ENCODE data around the gene MFSD2A. TPM values are rescaled to one million over a fixed set of nuclear protein-coding genes. Genes with fewer than 3 reads are reported as not detected.

The MFSD2A gene
- total RNA-seq, 4 donors from 2014 or later: 20.4 to 49.1 (median 30.8) TPM

GRCh38 chr1:40017951-40018575 lies 63.1 kb downstream of the MFSD2A start:
- Histone ChIP-seq H3K9me3 (peaks cover 0 to 3% (median 0%) of the 10 kb centered on the region in 3 donors), H3K27me3 (peaks cover 0 to 4% (median 0%) of the 10 kb centered on the region in 4 donors), H3K36me3 (no peaks in the 10 kb centered on the region), H3K4me1 (no peaks in the 10 kb centered on the region), H3K27ac (no peak overlapping the region), H3K4me3 (no peak overlapping the region)
- intact Hi-C loops (cut with DNase I): no loop called here
- DNase-seq: no peak
- TF ChIP-seq POLR2A (IDR thresholded peaks at IDR 0.05) (no peak), CTCF (IDR thresholded peaks at IDR 0.05) (no peak)
- WGBS, 2 donors: 65 to 74% methylated on average over 5 of the region's 5 CpGs

Small RNA genes within 50 kb of the gene (small RNA-seq; reads per million reads assigned to genes)
- gene RF00019: 0 reads per million in 4 donors

Other genes with a start within 250 kb of the MFSD2A start
- 10 to 100 TPM; 13.7 to 37.1 (median 28.6) TPM for gene PPIE, start 216.3 kb upstream of the MFSD2A start, total RNA-seq
- under 1 TPM in 2 of 4 donors, not detected in 2; 0.19 to 0.48 TPM for gene OXCT2, start 183.8 kb upstream of the MFSD2A start, total RNA-seq
- gene BMP8B, start 166.3 kb upstream of the MFSD2A start, total RNA-seq: under 1 TPM; 0.18 to 0.83 (median 0.55) TPM
- gene TRIT1, start 71.6 kb upstream of the MFSD2A start, total RNA-seq: 10 to 100 TPM; 13.2 to 20.8 (median 16.8) TPM
- gene MYCL, start 53.2 kb upstream of the MFSD2A start, total RNA-seq: 10 to 100 TPM; 15.4 to 27.6 (median 24.8) TPM
- 100 to 1,000 TPM; 157 to 282 (median 227) TPM for gene CAP1, start 85.6 kb downstream of the MFSD2A start, total RNA-seq
- 10 to 100 TPM; 27.2 to 43.9 (median 37.6) TPM for gene PPT1, start 142.1 kb downstream of the MFSD2A start, total RNA-seq
- gene RLF, start 206.2 kb downstream of the MFSD2A start, total RNA-seq: 10 to 100 TPM in 3 of 4 donors, 1 to 10 TPM in 1; 7.9 to 21.0 (median 12.4) TPM